ENCODE data around the gene HIPK3.

The HIPK3 gene

DNA sequence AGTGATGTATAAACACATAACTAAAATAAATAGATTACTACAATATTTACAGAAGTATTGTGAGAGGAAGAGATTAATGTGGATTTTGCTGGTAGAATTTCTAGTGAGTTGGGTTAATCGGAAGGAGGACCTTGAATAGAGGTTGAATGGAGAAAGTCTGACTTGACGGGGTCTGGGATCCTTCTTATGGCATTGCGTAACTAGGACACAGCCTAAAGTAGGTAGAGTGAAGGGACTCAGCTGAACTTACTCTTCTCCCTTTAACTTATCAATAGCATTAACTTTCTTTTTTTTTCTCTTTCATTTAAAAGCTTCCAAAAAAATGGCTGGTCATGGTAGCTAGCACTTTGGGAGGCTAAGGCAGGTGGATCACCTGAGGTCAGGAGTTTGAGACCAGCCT, 139.2 kb downstream of the HIPK3 start:
- Histone ChIP-seq H3K9me3 (ENCODE audit: severe bottlenecking) (no peaks in the 10 kb centered on the region), H3K27ac (no peak overlapping the region), H3K4me3 (ENCODE audit: low read depth, low read length) (no peak overlapping the region), H3K27me3 (ENCODE audit: insufficient read depth, low read depth, severe bottlenecking) (no peaks in the 10 kb centered on the region), H3K36me3 (no peaks in the 10 kb centered on the region)
- no peak for DNase-seq
- TF ChIP-seq, protein P1, sequence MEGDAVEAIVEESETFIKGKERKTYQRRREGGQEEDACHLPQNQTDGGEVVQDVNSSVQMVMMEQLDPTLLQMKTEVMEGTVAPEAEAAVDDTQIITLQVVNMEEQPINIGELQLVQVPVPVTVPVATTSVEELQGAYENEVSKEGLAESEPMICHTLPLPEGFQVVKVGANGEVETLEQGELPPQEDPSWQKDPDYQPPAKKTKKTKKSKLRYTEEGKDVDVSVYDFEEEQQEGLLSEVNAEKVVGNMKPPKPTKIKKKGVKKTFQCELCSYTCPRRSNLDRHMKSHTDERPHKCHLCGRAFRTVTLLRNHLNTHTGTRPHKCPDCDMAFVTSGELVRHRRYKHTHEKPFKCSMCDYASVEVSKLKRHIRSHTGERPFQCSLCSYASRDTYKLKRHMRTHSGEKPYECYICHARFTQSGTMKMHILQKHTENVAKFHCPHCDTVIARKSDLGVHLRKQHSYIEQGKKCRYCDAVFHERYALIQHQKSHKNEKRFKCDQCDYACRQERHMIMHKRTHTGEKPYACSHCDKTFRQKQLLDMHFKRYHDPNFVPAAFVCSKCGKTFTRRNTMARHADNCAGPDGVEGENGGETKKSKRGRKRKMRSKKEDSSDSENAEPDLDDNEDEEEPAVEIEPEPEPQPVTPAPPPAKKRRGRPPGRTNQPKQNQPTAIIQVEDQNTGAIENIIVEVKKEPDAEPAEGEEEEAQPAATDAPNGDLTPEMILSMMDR (IDR thresholded peaks at IDR 0.05; ENCODE audit: low read depth, low read length), result no peak

DNA sequence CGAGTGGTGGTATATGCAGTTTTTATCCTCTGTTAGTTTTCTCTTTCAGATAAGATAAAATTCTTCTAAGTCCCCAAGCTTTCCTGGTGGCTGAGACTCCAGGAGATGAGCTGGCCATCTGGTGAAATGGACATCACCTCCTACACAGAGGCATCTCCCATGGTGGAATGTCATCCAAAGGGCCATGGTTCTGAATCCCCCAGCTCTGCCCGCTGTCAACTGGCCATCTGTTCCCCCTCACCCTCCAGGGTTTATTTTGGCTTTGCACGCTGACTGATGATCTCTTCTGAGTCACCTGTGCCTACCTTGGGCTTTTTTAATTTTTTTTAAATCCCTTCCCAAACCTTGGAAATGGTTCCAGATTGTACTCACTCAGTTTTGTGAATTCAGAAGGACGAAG, 142.2 kb downstream of the HIPK3 start:
- peak; percentile 53 for DNase-seq
- no peaks in the 10 kb centered on the region for H3K36me3 ChIP-seq
- no peaks in the 10 kb centered on the region for H3K9me3 ChIP-seq (ENCODE audit: severe bottlenecking)
- TF ChIP-seq, protein P1 (IDR thresholded peaks at IDR 0.05; ENCODE audit: low read depth, low read length), result no peak
- H3K27ac ChIP-seq, result no peak overlapping the region
- H3K4me3 ChIP-seq (ENCODE audit: low read depth, low read length), result no peak overlapping the region
- no peaks in the 10 kb centered on the region for H3K27me3 ChIP-seq (ENCODE audit: insufficient read depth, low read depth, severe bottlenecking)

GRCh38 chr11:33402066-33402465, 144.9 kb downstream of the HIPK3 start:
- Histone ChIP-seq H3K36me3 (no peaks in the 10 kb centered on the region), H3K4me3 (ENCODE audit: low read depth, low read length) (no peak overlapping the region), H3K27ac (no peak overlapping the region), H3K9me3 (ENCODE audit: severe bottlenecking) (no peaks in the 10 kb centered on the region), H3K27me3 (ENCODE audit: insufficient read depth, low read depth, severe bottlenecking) (no peaks in the 10 kb centered on the region)
- DNase-seq, result no peak
- TF ChIP-seq, protein P1 (IDR thresholded peaks at IDR 0.05; ENCODE audit: low read depth, low read length), result no peak

- no peak overlapping the region for H3K4me3 ChIP-seq (ENCODE audit: low read depth, low read length)
- no peaks in the 10 kb centered on the region for H3K27me3 ChIP-seq (ENCODE audit: insufficient read depth, low read depth, severe bottlenecking)
- no peak overlapping the region for H3K27ac ChIP-seq
- no peaks in the 10 kb centered on the region for H3K9me3 ChIP-seq (ENCODE audit: severe bottlenecking)
- H3K36me3 ChIP-seq, result no peaks in the 10 kb centered on the region
- TF ChIP-seq, protein P1 (IDR thresholded peaks at IDR 0.05; ENCODE audit: low read depth, low read length), result no peak
- DNase-seq, result no peak
These were observed 146.2 kb downstream of the HIPK3 start for GRCh38 chr11:33403344-33403743.

DNA sequence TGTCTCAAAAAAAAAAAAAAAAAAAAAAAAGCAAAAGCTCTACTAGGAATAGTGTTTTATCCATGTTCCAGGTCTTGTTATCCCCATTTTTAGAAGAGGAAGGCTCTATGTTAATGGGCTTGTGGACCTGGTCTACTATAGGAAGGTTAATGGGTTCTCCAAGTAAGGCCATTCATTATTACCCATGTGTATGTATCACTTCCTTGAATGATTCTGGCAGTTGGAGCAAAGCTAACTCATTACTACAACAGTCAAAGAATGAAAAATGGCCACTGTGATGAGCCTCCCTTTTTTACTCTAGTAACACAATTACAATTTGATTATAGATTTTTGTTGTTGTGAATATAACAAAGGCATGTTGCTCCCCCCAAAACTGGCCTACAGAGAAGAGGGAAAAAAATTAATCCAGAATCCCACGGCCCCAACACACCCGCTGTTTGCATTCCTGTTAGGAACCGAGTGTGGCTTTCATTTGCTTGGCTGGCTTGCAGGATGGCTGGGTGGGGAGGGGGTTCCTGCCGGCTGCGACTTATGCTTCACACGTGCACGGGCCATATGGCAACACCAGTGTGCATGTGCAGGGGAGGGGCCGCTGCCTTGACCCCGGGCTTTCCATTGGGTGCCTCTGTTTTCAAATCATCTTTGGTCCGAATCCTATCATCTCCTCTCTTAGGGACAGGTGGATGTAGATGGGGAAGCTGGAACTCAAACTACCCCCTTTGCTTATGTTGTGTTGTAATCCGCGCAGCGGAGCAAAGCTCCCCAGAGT, 148.8 kb downstream of the HIPK3 start:
- Histone ChIP-seq H3K27ac (peak overlapping the region; percentile 60), H3K9me3 (ENCODE audit: severe bottlenecking) (no peaks in the 10 kb centered on the region), H3K36me3 (no peaks in the 10 kb centered on the region), H3K4me3 (ENCODE audit: low read depth, low read length) (peak overlapping the region; percentile 28), H3K27me3 (ENCODE audit: insufficient read depth, low read depth, severe bottlenecking) (no peaks in the 10 kb centered on the region)
- peak; percentile 89 for DNase-seq
- TF ChIP-seq, protein P1 (IDR thresholded peaks at IDR 0.05; ENCODE audit: low read depth, low read length), result no peak

Data from WERI-Rb-1 (cell line).